ENCODE data around the gene PAGE2.
"Not testable (repeated sequence)": the region's sequence is repeated elsewhere in the genome, so short reads cannot be mapped to it uniquely, and the experiment has no call there.

PAGE2 gene

DNA sequence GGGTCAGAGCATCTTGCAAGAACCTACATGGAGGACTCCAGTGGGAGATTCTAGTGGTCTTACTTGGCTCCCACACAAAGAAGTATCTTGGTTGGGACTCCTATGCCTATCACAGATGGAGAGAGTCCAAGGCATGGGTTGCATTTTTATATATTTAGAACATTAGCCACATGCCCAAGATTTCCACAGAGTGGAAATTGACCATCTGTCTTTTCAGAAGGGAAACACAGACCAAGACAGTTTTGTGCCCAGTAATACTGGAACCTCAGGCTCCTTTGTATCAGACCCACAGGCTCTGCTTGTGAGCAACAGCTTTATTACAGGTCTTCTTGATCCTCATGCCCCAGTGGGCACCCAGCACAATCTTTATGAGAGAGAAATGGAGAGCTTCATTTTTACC, 43.6 kb downstream of the PAGE2 start:
- H3K27me3 ChIP-seq (ENCODE audit: insufficient read depth, poor library complexity, severe bottlenecking), result no peaks in the 10 kb centered on the region
- DNase-seq (ENCODE audit: low spot score) (no peak), ATAC-seq (ENCODE audit: low read depth) (no peak)
- no peaks in the 10 kb centered on the region for H3K9me3 ChIP-seq (ENCODE audit: severe bottlenecking)
- H3K4me1 ChIP-seq (ENCODE audit: insufficient read depth, poor library complexity, severe bottlenecking), result no peaks in the 10 kb centered on the region
- no peak overlapping the region for H3K4me3 ChIP-seq (ENCODE audit: severe bottlenecking)
- TF ChIP-seq, protein P1, sequence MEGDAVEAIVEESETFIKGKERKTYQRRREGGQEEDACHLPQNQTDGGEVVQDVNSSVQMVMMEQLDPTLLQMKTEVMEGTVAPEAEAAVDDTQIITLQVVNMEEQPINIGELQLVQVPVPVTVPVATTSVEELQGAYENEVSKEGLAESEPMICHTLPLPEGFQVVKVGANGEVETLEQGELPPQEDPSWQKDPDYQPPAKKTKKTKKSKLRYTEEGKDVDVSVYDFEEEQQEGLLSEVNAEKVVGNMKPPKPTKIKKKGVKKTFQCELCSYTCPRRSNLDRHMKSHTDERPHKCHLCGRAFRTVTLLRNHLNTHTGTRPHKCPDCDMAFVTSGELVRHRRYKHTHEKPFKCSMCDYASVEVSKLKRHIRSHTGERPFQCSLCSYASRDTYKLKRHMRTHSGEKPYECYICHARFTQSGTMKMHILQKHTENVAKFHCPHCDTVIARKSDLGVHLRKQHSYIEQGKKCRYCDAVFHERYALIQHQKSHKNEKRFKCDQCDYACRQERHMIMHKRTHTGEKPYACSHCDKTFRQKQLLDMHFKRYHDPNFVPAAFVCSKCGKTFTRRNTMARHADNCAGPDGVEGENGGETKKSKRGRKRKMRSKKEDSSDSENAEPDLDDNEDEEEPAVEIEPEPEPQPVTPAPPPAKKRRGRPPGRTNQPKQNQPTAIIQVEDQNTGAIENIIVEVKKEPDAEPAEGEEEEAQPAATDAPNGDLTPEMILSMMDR (IDR thresholded peaks at IDR 0.05; ENCODE audit: poor library complexity, severe bottlenecking), result no peak
- no peaks in the 10 kb centered on the region for H3K36me3 ChIP-seq (ENCODE audit: low read depth)
- H3K27ac ChIP-seq (ENCODE audit: poor library complexity, severe bottlenecking), result no peak overlapping the region

DNA sequence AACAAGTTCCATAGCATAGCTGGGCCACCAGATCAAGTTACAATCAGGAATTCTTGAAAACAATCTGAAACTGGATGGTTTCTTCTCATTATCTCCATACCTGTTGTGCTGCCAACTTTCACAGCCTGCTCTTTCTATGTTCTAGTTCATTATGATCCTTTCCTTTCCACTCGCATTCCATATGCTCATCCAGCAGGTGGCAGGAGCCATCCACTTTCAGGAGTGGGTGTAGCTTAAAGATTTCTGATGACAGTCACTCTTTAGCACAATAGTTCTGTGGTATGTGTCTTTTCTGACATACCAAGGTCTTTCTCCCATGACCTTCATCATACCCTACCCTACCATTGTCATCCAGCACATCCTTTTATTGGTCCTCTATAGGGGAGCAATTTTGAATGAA, 46.4 kb downstream of the PAGE2 start:
- no peak overlapping the region for H3K4me3 ChIP-seq (ENCODE audit: severe bottlenecking)
- H3K27me3 ChIP-seq (ENCODE audit: insufficient read depth, poor library complexity, severe bottlenecking), result no peaks in the 10 kb centered on the region
- ATAC-seq (ENCODE audit: low read depth) (peak; percentile 54; the same call in 1 of the 3 replicates), DNase-seq (ENCODE audit: low spot score) (no peak)
- no peaks in the 10 kb centered on the region for H3K4me1 ChIP-seq (ENCODE audit: insufficient read depth, poor library complexity, severe bottlenecking)
- H3K27ac ChIP-seq (ENCODE audit: poor library complexity, severe bottlenecking), result no peak overlapping the region
- H3K36me3 ChIP-seq (ENCODE audit: low read depth), result no peaks in the 10 kb centered on the region
- TF ChIP-seq, protein P1 (IDR thresholded peaks at IDR 0.05; ENCODE audit: poor library complexity, severe bottlenecking), result peak; percentile 45
- no peaks in the 10 kb centered on the region for H3K9me3 ChIP-seq (ENCODE audit: severe bottlenecking)

DNA sequence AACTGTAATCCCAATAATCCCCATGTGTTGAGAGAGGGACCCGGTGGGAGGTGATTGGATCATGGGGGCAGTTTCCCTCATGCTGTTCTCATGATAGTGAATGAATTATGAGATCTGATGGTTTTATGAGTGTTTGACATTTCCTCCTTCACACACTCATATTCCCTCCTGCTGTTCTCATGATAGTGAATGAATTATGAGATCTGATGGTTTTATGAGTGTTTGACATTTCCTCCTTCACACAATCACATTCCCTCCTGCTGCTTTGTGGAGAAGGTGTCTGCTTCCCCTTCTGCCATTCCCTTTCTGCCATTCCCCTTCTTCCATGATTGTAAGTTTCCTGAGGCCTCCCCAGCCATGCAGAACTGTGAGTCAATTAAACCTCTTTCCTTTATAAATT, 52.0 kb downstream of the PAGE2 start:
- H3K27me3 ChIP-seq (ENCODE audit: insufficient read depth, poor library complexity, severe bottlenecking); H3K4me1 ChIP-seq (ENCODE audit: insufficient read depth, poor library complexity, severe bottlenecking); H3K36me3 ChIP-seq (ENCODE audit: low read depth); H3K9me3 ChIP-seq (ENCODE audit: severe bottlenecking); H3K4me3 ChIP-seq (ENCODE audit: severe bottlenecking); ATAC-seq (ENCODE audit: low read depth); H3K27ac ChIP-seq (ENCODE audit: poor library complexity, severe bottlenecking); DNase-seq (ENCODE audit: low spot score): not testable (repeated sequence)
